Left hindlimb (tissue), 1 donor: ENCODE results near the gene BRINP3.

ENCODE experiments used
- DNase-seq: peaks from one replicate; pipeline ENCODE4 v3.0.0-alpha.2; 2018

Gene BRINP3

GRCh38 chr1:190444464-190444863 is 33.2 kb downstream of the BRINP3 start:
- no peak for DNase-seq

DNA sequence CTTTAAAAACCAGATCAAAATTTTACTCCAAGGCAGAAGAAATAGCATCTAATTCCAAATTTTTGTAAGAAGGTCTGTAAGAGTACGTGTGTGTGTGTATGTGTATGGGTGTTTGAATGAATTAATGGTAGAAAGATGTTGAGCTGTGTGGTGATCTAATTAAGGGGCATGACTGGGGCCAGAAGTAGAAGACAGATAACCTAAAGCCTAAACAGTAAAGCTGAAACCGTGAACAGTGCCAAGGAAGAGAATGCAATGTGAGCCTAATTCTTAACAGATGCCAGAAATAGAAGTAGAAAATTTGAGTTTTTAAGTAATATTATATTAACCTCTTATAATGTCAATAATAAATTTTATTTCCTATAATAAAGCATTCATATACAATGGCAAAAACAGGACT is 38.2 kb downstream of the BRINP3 start:
- no peak for DNase-seq

- no peak for DNase-seq
Observed at GRCh38 chr1:190436615-190437014, 41.0 kb downstream of the BRINP3 start.

DNA sequence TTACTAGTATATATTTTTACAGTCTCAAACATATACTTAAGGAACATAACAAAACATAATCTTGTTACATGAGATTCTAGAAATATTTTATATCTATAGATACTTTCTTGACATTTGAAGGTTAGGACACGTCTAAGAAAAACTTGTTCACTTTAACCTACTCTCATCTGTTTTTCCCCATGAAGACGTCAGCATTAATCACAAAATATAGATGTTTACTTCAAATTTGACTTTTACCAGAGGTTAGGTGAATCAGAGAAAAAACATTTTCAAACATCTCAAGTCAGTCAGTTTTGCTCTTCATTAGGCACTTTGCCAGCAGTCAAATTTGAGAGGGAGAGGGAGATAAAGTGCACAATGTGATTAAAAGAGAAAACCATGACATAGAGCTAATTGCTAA is 47.7 kb downstream of the BRINP3 start:
- no peak for DNase-seq

DNA sequence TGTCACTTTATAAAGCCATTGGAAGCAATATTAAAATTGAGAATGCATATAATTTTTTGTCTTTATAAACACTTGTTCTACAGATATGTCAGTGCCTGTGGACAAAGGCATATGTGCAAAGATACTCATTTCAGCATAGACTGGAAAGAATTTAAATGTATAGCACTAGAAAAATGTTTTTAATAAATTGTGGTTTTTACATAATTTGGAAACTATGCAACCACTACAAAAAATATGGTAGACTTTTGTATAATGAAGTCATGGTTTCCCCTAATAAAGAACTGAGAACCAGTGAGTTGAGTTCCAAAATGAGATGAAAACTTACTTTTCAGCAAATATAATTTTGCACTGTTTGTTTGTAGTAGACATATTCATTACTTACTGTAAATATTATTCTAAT is 48.5 kb downstream of the BRINP3 start:
- DNase-seq, result no peak

DNA sequence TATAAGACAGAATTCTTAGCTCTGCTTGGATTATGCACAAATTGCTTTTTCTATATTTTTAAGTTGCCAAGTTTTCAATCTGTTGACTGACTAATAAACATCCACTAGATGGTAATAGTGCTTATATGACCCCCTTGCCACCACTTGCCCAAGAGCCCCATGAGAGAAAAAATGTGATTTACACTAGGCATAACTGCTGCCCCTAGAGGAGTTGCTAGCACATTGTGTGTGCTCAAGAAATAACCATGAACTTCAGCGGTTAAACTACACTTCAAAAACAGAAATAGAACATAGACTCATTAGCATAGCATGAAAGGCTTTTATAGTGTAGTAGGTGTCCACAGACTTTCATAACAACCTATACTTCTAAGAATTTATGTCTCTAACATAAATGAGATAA is 61.4 kb downstream of the BRINP3 start:
- DNase-seq, result no peak

DNA sequence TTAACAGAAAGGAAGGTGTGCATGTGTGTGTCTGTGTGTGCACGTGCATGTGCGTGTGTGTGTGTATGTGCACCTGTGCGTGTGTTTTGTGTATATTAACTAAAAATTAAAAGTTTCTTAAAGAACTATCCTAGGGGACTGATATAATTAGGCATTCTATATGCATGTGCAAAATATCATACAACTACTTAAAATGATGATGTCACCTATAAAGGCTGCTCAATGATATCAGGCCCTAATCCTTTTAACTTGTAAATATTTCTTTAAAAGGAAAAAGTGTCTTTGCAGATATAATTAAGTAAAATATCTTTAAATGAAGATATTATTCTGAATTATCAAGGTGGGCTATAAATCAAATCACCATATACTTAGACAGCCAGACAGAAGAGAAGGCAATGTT is 64.5 kb downstream of the BRINP3 start:
- no peak for DNase-seq

DNA sequence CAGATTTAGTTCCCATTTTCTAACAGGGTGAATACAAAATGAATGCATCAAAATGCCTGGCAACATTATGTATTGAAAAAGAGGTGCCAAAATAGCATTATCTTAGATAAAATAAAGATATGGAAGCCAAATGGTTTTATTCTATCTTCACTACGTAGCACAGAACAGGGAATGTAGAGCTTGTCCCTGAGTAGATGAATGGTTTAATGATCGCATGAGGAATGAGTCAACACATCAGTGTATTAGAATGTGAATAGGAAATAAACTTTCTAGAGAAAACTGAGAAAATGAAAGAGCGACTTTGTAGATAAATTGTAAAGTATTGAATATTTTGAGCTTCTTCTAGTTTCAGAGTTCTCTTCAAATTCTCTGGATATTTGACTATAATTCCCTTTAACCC is 74.3 kb downstream of the BRINP3 start:
- DNase-seq, result no peak

DNA sequence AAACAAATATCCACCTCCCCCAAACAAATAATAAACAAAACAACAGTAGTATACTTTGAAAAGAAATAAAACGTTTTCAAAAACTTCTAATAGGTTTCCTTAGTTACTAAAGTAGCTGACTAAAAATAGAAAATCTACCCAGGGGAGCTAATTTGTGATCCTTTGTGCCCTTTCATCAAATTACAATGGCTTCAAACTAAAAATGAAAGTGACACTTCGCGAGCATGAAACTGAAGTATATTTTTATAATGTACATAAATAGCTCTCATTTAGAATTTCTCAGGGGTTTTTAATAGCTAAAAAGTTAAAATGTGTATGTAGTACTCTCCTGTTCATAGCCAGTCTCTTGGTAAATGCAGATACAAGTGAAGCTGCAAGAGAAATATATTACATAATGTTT is 78.4 kb downstream of the BRINP3 start:
- DNase-seq, result no peak

DNA sequence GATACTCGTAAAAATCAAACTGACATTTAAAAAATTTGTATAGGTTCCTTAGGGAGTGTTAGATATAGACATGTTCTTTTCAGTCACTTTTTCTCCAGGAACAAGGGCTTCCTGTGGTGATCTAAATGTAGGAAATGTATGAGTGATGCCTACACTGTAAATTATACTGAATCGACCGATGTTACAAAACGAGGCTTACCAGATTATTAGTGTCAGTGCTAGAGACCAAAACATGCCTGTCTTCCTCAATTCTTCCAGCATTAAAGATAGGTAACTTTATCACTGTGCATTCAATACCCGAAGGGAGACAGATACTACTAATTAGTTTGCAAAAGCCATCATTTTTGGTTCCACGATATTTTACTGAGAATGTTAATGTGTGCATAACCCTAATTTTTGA is 86.1 kb downstream of the BRINP3 start:
- no peak for DNase-seq

- no peak for DNase-seq
Observed at GRCh38 chr1:190377991-190378390, 99.7 kb downstream of the BRINP3 start.

GRCh38 chr1:190377294-190377693 is 100.4 kb downstream of the BRINP3 start:
- no peak for DNase-seq

GRCh38 chr1:190376044-190376443 is 101.6 kb downstream of the BRINP3 start:
- DNase-seq, result no peak

DNA sequence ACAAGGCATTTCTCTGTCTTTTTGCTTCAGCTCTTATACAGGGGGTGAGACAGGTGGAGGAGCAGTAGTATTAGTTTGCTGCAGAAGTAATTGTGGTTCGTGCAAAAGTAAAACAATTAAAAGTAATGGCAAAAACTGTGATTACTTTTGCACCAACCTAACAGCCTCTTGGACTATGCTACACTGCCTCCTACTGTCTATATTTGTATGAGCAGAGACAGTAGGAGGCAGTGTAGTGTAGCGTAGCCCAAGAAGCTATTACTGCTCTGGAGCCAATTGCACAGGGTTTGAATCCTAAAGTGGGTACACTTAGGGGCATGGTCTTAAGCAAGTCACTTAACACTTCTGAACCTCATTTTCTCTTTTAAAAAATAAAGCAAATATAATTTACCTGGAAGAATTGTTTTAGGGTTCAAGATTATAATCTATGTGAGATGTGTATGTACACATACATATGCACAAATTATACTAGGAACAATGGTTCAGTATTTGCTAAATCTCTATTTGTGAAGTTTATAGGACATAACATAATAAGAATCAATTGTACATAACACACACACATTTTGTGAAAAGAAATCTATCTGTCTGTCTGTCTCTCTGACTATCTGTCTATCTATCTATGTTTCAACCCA is 103.8 kb downstream of the BRINP3 start:
- no peak for DNase-seq

GRCh38 chr1:190367200-190367599 is 110.5 kb downstream of the BRINP3 start:
- DNase-seq, result no peak

DNA sequence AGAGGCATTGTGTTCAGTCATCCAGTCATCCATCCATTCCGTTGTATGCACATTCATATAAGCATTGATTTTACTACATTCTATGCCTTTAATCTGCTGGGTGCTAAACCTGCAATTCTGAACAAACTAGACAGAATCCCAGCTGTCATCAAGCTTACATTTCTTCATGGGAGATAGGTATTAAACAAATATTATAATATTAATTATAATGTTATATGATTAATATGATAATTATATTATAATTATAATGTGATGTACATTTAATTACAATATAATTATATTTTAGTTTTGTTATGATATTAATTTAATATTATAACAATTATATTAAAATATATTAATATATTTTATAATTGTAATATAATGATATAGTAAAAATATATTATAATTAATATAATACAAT is 112.4 kb downstream of the BRINP3 start:
- no peak for DNase-seq

GRCh38 chr1:190353538-190354101 is 124.0 kb downstream of the BRINP3 start:
- DNase-seq, result no peak

DNA sequence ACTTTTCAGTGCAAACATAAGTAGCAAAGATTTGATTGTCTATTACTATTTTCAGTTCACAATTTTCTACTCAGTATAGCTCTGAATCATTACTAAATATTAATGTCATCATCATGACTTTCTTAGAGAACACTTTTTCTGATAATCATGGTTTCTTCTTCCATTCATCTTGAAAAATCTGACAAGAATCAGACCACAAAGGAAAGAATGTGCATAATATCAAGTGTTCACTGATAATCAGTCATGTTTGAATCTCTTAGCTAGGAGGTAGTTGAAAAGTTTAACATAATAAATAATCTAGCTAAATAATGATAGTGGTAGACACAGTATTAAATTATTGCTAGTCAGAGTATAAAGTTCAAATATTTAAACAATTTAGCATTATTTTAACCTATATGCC is 133.2 kb downstream of the BRINP3 start:
- no peak for DNase-seq

DNA sequence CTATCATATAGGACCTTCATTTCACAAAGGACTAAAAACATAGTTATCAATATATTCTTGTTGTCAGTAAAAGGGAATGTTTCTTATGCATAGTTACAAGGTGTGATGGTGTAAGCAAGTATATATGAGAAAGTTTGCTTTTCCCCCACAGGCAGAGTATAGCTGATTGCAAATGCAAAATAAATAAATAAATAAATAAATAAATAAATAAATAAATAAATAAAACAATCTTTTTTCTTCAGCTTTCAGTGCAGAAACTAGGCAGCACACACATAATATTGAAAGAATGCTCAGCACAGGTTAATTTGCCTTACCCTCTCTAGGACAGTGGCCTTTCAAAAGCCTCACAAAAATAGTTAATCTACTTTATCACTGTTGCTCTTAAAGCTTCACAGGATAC is 138.8 kb downstream of the BRINP3 start:
- DNase-seq, result no peak

- no peak for DNase-seq
Observed at GRCh38 chr1:190328871-190329270, 148.8 kb downstream of the BRINP3 start.

DNA sequence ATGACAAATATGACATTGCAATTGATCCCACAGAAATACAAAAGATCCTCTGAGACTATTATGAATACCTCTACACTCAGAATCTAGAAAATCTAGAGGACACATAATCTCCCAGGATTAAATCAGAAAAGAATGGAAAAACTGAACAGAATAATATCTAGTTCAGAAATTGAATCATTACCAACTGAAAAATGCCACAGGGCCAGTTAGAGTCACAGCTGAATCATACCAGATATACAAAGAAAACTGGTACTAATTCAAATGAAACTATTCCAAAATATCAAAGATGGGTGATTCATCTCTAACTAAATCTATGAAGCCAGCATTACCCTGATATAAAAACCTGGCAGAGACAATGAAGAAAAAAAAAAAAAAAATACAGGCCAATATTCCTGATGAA is 149.3 kb downstream of the BRINP3 start:
- DNase-seq, result no peak

GRCh38 chr1:190327271-190327670 is 150.4 kb downstream of the BRINP3 start:
- DNase-seq, result no peak

- no peak for DNase-seq
Observed at GRCh38 chr1:190323530-190323929, 154.1 kb downstream of the BRINP3 start.

- DNase-seq, result no peak
Observed at GRCh38 chr1:190322274-190322673, 155.4 kb downstream of the BRINP3 start.

- DNase-seq, result no peak
Observed at GRCh38 chr1:190320952-190321351, 156.7 kb downstream of the BRINP3 start.
